ENCODE data around the gene IFI44L.

IFI44L gene

DNA sequence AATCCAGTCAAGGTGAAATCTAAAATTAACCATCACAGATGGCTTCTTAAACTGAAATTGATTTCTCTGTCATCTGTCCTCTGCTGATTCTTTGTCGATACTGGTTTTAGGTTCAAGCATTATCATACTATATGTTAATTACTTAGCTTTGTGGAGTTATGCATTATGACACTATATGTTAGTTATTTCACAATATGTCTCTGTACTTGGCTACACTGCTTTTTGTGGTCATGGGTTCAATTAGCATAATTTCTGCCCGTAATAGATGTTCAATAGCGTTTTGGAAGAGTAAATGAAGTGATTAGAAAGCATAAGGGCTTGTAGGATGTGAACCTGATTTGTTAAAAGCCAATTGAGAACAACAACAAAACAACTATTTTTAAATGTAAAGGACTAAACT lies 57.5 kb downstream of the IFI44L start:
- no peak for DNase-seq (ENCODE audit: low read depth)
- no peak for TF ChIP-seq MYC (IDR thresholded peaks at IDR 0.05; ENCODE audit: low read depth, low read length)
- no peak overlapping the region for H3K4me3 ChIP-seq (ENCODE audit: low read depth, low read length)

DNA sequence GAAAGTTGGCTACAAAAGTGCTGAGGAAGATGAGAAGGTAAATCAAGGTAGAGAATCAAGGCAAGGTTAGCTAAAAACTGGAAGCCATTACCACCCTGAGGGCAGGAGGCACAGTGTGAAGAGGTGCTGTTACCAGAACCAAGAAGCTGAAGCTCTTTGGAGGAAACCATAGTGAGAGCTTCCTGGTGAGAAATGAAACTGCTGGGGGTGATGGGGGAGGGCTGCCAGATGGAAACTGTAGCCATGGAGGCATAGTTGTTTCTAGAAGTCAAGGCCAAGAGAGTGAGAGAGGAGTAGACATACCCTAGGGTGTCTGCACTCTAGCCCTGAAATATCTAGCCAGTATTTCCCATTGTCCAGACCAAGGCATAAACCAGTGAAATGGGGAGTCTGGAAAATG lies 58.1 kb downstream of the IFI44L start:
- no peak for TF ChIP-seq POLR2A (IDR thresholded peaks at IDR 0.05; ENCODE audit: extremely low read depth, insufficient read length)
- TF ChIP-seq, protein P1, sequence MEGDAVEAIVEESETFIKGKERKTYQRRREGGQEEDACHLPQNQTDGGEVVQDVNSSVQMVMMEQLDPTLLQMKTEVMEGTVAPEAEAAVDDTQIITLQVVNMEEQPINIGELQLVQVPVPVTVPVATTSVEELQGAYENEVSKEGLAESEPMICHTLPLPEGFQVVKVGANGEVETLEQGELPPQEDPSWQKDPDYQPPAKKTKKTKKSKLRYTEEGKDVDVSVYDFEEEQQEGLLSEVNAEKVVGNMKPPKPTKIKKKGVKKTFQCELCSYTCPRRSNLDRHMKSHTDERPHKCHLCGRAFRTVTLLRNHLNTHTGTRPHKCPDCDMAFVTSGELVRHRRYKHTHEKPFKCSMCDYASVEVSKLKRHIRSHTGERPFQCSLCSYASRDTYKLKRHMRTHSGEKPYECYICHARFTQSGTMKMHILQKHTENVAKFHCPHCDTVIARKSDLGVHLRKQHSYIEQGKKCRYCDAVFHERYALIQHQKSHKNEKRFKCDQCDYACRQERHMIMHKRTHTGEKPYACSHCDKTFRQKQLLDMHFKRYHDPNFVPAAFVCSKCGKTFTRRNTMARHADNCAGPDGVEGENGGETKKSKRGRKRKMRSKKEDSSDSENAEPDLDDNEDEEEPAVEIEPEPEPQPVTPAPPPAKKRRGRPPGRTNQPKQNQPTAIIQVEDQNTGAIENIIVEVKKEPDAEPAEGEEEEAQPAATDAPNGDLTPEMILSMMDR (IDR thresholded peaks at IDR 0.05; ENCODE audit: low read depth, low read length): no peak
- TF ChIP-seq, protein P2, sequence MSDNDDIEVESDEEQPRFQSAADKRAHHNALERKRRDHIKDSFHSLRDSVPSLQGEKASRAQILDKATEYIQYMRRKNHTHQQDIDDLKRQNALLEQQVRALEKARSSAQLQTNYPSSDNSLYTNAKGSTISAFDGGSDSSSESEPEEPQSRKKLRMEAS (IDR thresholded peaks at IDR 0.05; ENCODE audit: low read depth, low read length): no peak
- no peak for TF ChIP-seq MYC (IDR thresholded peaks at IDR 0.05; ENCODE audit: low read depth, low read length)
- no peak overlapping the region for H3K4me3 ChIP-seq (ENCODE audit: low read depth, low read length)
- no peak for DNase-seq (ENCODE audit: low read depth)

DNA sequence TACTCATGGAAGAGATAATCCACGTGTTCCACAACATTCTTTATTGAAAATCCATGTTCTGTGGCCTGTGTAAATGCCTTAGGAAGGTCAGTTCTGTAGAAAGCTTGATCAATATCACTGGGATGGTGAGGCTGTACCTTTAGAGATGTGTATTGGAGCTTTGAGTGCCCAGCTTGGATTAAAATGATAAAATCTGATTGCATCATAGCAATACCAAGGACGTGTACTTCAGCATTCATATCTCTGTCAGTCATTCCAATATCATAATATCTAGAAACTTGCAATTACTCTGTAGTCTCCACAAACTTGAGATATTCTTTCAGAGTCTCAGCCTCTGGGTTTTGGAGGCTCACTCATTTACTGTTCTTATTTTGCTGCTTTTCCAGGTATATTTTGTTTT lies 61.0 kb downstream of the IFI44L start:
- DNase-seq (ENCODE audit: low read depth): no peak
- H3K4me3 ChIP-seq (ENCODE audit: low read depth, low read length): no peak overlapping the region
- TF ChIP-seq, protein P1 (IDR thresholded peaks at IDR 0.05; ENCODE audit: low read depth, low read length): no peak
- TF ChIP-seq POLR2A (IDR thresholded peaks at IDR 0.05; ENCODE audit: extremely low read depth, insufficient read length): no peak
- TF ChIP-seq, protein P2 (IDR thresholded peaks at IDR 0.05; ENCODE audit: low read depth, low read length): no peak
- no peak for TF ChIP-seq MYC (IDR thresholded peaks at IDR 0.05; ENCODE audit: low read depth, low read length)

DNA sequence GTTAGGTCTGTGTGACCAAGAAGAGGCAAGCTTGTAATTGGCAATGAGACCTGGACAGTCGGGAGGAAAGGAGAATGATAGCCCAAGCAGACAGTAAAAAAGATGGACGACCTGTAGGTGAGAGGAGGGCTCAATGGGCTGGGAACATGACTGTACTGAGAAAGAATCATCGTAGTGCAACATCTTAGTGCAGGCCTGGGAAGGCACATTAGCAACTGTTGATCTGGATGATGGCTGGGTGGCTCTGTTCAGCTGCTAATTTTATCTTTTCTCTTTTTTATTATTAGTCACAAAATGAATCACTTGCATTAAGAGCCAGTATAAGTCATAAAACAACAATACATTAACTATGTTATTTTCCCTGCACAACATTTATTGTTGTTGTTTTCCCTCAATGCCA lies 62.2 kb downstream of the IFI44L start:
- DNase-seq (ENCODE audit: low read depth): no peak
- TF ChIP-seq MYC (IDR thresholded peaks at IDR 0.05; ENCODE audit: low read depth, low read length): no peak
- TF ChIP-seq, protein P2 (IDR thresholded peaks at IDR 0.05; ENCODE audit: low read depth, low read length): no peak
- TF ChIP-seq POLR2A (IDR thresholded peaks at IDR 0.05; ENCODE audit: extremely low read depth, insufficient read length): no peak
- TF ChIP-seq, protein P1 (IDR thresholded peaks at IDR 0.05; ENCODE audit: low read depth, low read length): no peak
- H3K4me3 ChIP-seq (ENCODE audit: low read depth, low read length): no peak overlapping the region

DNA sequence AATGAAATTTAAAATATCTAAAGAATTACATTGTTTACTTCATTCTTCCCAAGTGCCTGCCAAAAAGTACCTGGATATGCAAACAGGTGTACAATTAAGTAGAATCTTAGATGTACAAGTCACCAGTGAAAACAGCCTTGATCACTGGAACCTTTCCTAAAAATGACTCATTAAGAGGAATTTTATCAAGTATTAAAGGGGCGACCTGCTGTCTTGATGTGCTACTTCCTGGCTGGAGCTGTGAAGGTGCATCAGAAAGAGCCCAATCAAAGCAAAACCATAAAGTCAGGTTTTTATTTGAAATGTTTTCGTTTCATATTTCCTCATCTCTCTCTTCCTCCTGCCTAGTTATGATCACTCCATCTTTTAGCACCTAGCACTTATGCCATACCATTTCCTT lies 62.8 kb downstream of the IFI44L start:
- TF ChIP-seq, protein P2 (IDR thresholded peaks at IDR 0.05; ENCODE audit: low read depth, low read length): no peak
- TF ChIP-seq, protein P1 (IDR thresholded peaks at IDR 0.05; ENCODE audit: low read depth, low read length): no peak
- TF ChIP-seq MYC (IDR thresholded peaks at IDR 0.05; ENCODE audit: low read depth, low read length): no peak
- TF ChIP-seq POLR2A (IDR thresholded peaks at IDR 0.05; ENCODE audit: extremely low read depth, insufficient read length): no peak
- H3K4me3 ChIP-seq (ENCODE audit: low read depth, low read length): no peak overlapping the region
- DNase-seq (ENCODE audit: low read depth): no peak

DNA sequence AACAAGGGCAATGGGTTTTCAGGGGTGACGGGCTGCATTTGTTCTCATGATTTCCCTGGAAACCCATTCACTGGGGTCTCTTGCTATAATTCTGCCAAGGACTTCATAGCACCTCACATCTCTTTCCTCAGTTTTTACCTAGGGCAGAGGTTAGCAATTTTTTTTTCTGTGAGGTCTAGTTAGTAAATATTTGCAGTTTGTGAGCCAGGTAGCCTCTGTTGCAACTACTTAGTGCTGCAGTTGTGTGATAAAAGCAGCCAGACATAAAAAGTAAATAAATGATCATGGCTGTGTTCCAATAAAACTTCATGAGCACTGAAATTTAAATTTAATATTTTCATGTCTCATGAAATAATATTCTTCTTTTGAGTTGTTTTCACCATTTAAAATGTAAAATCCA lies 67.1 kb downstream of the IFI44L start:
- DNase-seq (ENCODE audit: low read depth): no peak
- H3K4me3 ChIP-seq (ENCODE audit: low read depth, low read length): no peak overlapping the region
- TF ChIP-seq, protein P1 (IDR thresholded peaks at IDR 0.05; ENCODE audit: low read depth, low read length): no peak
- TF ChIP-seq, protein P2 (IDR thresholded peaks at IDR 0.05; ENCODE audit: low read depth, low read length): no peak
- TF ChIP-seq MYC (IDR thresholded peaks at IDR 0.05; ENCODE audit: low read depth, low read length) (no peak), POLR2A (IDR thresholded peaks at IDR 0.05; ENCODE audit: extremely low read depth, insufficient read length) (no peak)
